MG63 (cell line): ENCODE data around the gene UBE2E2. TPM values are rescaled to one million over a fixed set of nuclear protein-coding genes. Genes with fewer than 3 reads are reported as not detected.
"Not testable (repeated sequence)": the region's sequence is repeated elsewhere in the genome, so short reads cannot be mapped to it uniquely, and the experiment has no call there.

ENCODE experiments used
- DNase-seq: peaks from one replicate; pipeline ENCODE4 v3.0.0-alpha.2; 2020
- H3K27me3 ChIP-seq: fragments of 250-450 bp; sonication (Bioruptor Pico); 2 replicates; pipeline ENCODE4 v1.5.1; 2020; ENCODE audit warnings: mild to moderate bottlenecking, moderate library complexity
- H3K36me3 ChIP-seq: fragments of 250-450 bp; sonication (Bioruptor Pico); 2 replicates; pipeline ENCODE4 v1.5.1; 2020; ENCODE audit warnings: mild to moderate bottlenecking, moderate library complexity
- H3K4me3 ChIP-seq: fragments of 250-450 bp; sonication (Bioruptor Pico); 2 replicates; pipeline ENCODE4 v1.5.1; 2020; ENCODE audit warnings: mild to moderate bottlenecking, moderate library complexity
- H3K9me3 ChIP-seq: fragments of 250-450 bp; sonication (Bioruptor Pico); 2 replicates; pipeline ENCODE4 v1.5.1; 2020; ENCODE audit warnings: mild to moderate bottlenecking, moderate library complexity
- total RNA-seq: library from RNA; depleted of rRNA; stranded (reverse); fragments of >200 nt; shearing (Covaris generic); gene quantifications from 2 replicates; pipeline ENCODE4 v1.2.3, GENCODE V29; 2014; ENCODE audit warnings: low replicate concordance

The UBE2E2 gene
- total RNA-seq, 1 experiment from 2014 or later, result 27.7 TPM

- Histone ChIP-seq H3K36me3 (no peaks in the 10 kb centered on the region), H3K4me3 (no peak overlapping the region), H3K9me3 (no peaks in the 10 kb centered on the region), H3K27me3 (no peaks in the 10 kb centered on the region)
- peak; percentile 2 for DNase-seq
These were observed 121.6 kb downstream of the UBE2E2 start for GRCh38 chr3:23324745-23325144.

- H3K36me3 ChIP-seq, result no peaks in the 10 kb centered on the region
- H3K27me3 ChIP-seq, result no peaks in the 10 kb centered on the region
- H3K9me3 ChIP-seq, result no peaks in the 10 kb centered on the region
- H3K4me3 ChIP-seq, result no peak overlapping the region
- no peak for DNase-seq
These were observed 122.4 kb downstream of the UBE2E2 start for GRCh38 chr3:23325466-23326065.

GRCh38 chr3:23329471-23330105 lies 126.5 kb downstream of the UBE2E2 start:
- no peaks in the 10 kb centered on the region for H3K9me3 ChIP-seq
- no peak for DNase-seq
- no peaks in the 10 kb centered on the region for H3K36me3 ChIP-seq
- H3K27me3 ChIP-seq, result no peaks in the 10 kb centered on the region
- H3K4me3 ChIP-seq, result no peak overlapping the region

GRCh38 chr3:23330568-23330967 lies 127.4 kb downstream of the UBE2E2 start:
- DNase-seq, result no peak
- H3K36me3 ChIP-seq, result no peaks in the 10 kb centered on the region
- no peaks in the 10 kb centered on the region for H3K27me3 ChIP-seq
- no peaks in the 10 kb centered on the region for H3K9me3 ChIP-seq
- H3K4me3 ChIP-seq, result no peak overlapping the region

GRCh38 chr3:23331141-23331935 lies 128.2 kb downstream of the UBE2E2 start:
- Histone ChIP-seq H3K4me3 (no peak overlapping the region), H3K9me3 (no peaks in the 10 kb centered on the region), H3K27me3 (no peaks in the 10 kb centered on the region), H3K36me3 (no peaks in the 10 kb centered on the region)
- no peak for DNase-seq

GRCh38 chr3:23333633-23334032 lies 130.5 kb downstream of the UBE2E2 start:
- H3K27me3 ChIP-seq, result no peaks in the 10 kb centered on the region

GRCh38 chr3:23336853-23337252 lies 133.7 kb downstream of the UBE2E2 start:
- DNase-seq, H3K27me3 ChIP-seq, H3K36me3 ChIP-seq, H3K9me3 ChIP-seq, H3K4me3 ChIP-seq: not testable (repeated sequence)

More at GRCh38 chr3:23333633-23334032, 130.5 kb downstream of the UBE2E2 start:
- no peak for DNase-seq
- no peaks in the 10 kb centered on the region for H3K36me3 ChIP-seq
- no peaks in the 10 kb centered on the region for H3K9me3 ChIP-seq
- H3K4me3 ChIP-seq, result no peak overlapping the region

- H3K9me3 ChIP-seq, result no peaks in the 10 kb centered on the region
- H3K36me3 ChIP-seq, result no peaks in the 10 kb centered on the region
- H3K4me3 ChIP-seq, result no peak overlapping the region
- no peak for DNase-seq
- H3K27me3 ChIP-seq, result no peaks in the 10 kb centered on the region
These were observed 138.2 kb downstream of the UBE2E2 start for GRCh38 chr3:23341147-23341838.

- Histone ChIP-seq H3K36me3 (no peaks in the 10 kb centered on the region), H3K27me3 (no peaks in the 10 kb centered on the region), H3K4me3 (no peak overlapping the region), H3K9me3 (no peaks in the 10 kb centered on the region)
- no peak for DNase-seq
These were observed 139.2 kb downstream of the UBE2E2 start for GRCh38 chr3:23342343-23342742.

GRCh38 chr3:23343509-23343908 lies 140.4 kb downstream of the UBE2E2 start:
- Histone ChIP-seq H3K4me3 (no peak overlapping the region), H3K36me3 (no peaks in the 10 kb centered on the region), H3K27me3 (no peaks in the 10 kb centered on the region), H3K9me3 (no peaks in the 10 kb centered on the region)
- no peak for DNase-seq

GRCh38 chr3:23344886-23345285 lies 141.8 kb downstream of the UBE2E2 start:
- Histone ChIP-seq H3K9me3 (no peaks in the 10 kb centered on the region), H3K36me3 (no peaks in the 10 kb centered on the region), H3K4me3 (no peak overlapping the region), H3K27me3 (no peaks in the 10 kb centered on the region)
- no peak for DNase-seq

- H3K4me3 ChIP-seq, H3K36me3 ChIP-seq, H3K9me3 ChIP-seq, H3K27me3 ChIP-seq, DNase-seq: not testable (repeated sequence)
These were observed 146.3 kb downstream of the UBE2E2 start for GRCh38 chr3:23349444-23349843.

GRCh38 chr3:23356169-23356568 lies 153.0 kb downstream of the UBE2E2 start:
- Histone ChIP-seq H3K4me3 (no peak overlapping the region), H3K36me3 (no peaks in the 10 kb centered on the region), H3K9me3 (no peaks in the 10 kb centered on the region), H3K27me3 (no peaks in the 10 kb centered on the region)
- DNase-seq, result no peak

GRCh38 chr3:23356923-23357322 lies 153.8 kb downstream of the UBE2E2 start:
- no peak for DNase-seq
- H3K4me3 ChIP-seq, result no peak overlapping the region
- no peaks in the 10 kb centered on the region for H3K27me3 ChIP-seq
- H3K9me3 ChIP-seq, result no peaks in the 10 kb centered on the region
- no peaks in the 10 kb centered on the region for H3K36me3 ChIP-seq

GRCh38 chr3:23359116-23359515 lies 156.0 kb downstream of the UBE2E2 start:
- H3K27me3 ChIP-seq, result no peaks in the 10 kb centered on the region
- DNase-seq, result no peak
- H3K4me3 ChIP-seq, result no peak overlapping the region
- H3K36me3 ChIP-seq, result no peaks in the 10 kb centered on the region
- no peaks in the 10 kb centered on the region for H3K9me3 ChIP-seq

GRCh38 chr3:23365066-23365465 lies 161.9 kb downstream of the UBE2E2 start:
- peak; percentile 14 for DNase-seq

GRCh38 chr3:23368731-23369130 lies 165.6 kb downstream of the UBE2E2 start:
- Histone ChIP-seq H3K27me3 (no peaks in the 10 kb centered on the region), H3K9me3 (no peaks in the 10 kb centered on the region), H3K36me3 (no peaks in the 10 kb centered on the region), H3K4me3 (no peak overlapping the region)
- DNase-seq, result no peak

More at GRCh38 chr3:23365066-23365465, 161.9 kb downstream of the UBE2E2 start:
- H3K4me3 ChIP-seq, result no peak overlapping the region
- H3K36me3 ChIP-seq, result no peaks in the 10 kb centered on the region
- no peaks in the 10 kb centered on the region for H3K9me3 ChIP-seq
- no peaks in the 10 kb centered on the region for H3K27me3 ChIP-seq
